Left kidney (tissue), 8 donors: ENCODE measurements around the gene TTC28. TPM values are rescaled to one million over a fixed set of nuclear protein-coding genes. Genes with fewer than 3 reads are reported as not detected.
"Not testable (repeated sequence)": the region's sequence is repeated elsewhere in the genome, so short reads cannot be mapped to it uniquely, and the experiment has no call there.

Experiments
- DNase-seq: peaks from one replicate; pipeline ENCODE4 v3.0.0-alpha.2; 2013
- long read RNA-seq, 8 donors: transcript quantifications; one replicate each; lab custom pipeline, GENCODE V29; 2026
- polyA plus RNA-seq: library from polyadenylated mRNA; unstranded; fragments of 120-200 nt; gene quantifications from one replicate; pipeline ENCODE4 v1.2.1, GENCODE V29; 2013; ENCODE audit not compliant: insufficient read length

Gene TTC28
- 45.8 TPM for polyA plus RNA-seq
- long read RNA-seq, donor 1, transcript TTC28-206 (3 exons, 407 nt), result major isoform, 5 of 27 reads
- long read RNA-seq, donor 1, transcript TTC28-204 (2 exons, 594 nt), result major isoform, 5 of 27 reads
- long read RNA-seq, donor 1, partial matches to known transcripts, result 16 of 27 reads
- long read RNA-seq, donor 1, other reads (novel, unspliced or antisense), result 0 of 27 reads
- long read RNA-seq, donor 2, partial matches to known transcripts, result 0 of 5 reads
- long read RNA-seq, donor 2, other reads (novel, unspliced or antisense), result 0 of 5 reads
- long read RNA-seq, donor 3, partial matches to known transcripts, result 0 of 3 reads
- long read RNA-seq, donor 3, other reads (novel, unspliced or antisense), result 0 of 3 reads
- long read RNA-seq, donor 4, result 0 reads
- long read RNA-seq, donor 5, partial matches to known transcripts, result 0 of 4 reads
- long read RNA-seq, donor 5, other reads (novel, unspliced or antisense), result 0 of 4 reads
- long read RNA-seq, donor 6, partial matches to known transcripts, result 0 of 3 reads
- long read RNA-seq, donor 6, other reads (novel, unspliced or antisense), result 0 of 3 reads
- long read RNA-seq, donor 7, partial matches to known transcripts, result 0 of 5 reads
- long read RNA-seq, donor 7, other reads (novel, unspliced or antisense), result 0 of 5 reads
- long read RNA-seq, donor 8, partial matches to known transcripts, result 0 of 1 reads
- long read RNA-seq, donor 8, other reads (novel, unspliced or antisense), result 0 of 1 reads

GRCh38 chr22:28679611-28680287 is at the start of gene TTC28:
TTC28 (minus strand) TSS chr22:28679840; CDS start chr22:28679723, 117 bp downstream.
- DNase-seq, result peak; percentile 88

GRCh38 chr22:28728621-28729313 is 49.1 kb upstream of the TTC28 start:
- DNase-seq, result no peak

GRCh38 chr22:28728002-28728401 is 48.4 kb upstream of the TTC28 start:
- no peak for DNase-seq

DNA sequence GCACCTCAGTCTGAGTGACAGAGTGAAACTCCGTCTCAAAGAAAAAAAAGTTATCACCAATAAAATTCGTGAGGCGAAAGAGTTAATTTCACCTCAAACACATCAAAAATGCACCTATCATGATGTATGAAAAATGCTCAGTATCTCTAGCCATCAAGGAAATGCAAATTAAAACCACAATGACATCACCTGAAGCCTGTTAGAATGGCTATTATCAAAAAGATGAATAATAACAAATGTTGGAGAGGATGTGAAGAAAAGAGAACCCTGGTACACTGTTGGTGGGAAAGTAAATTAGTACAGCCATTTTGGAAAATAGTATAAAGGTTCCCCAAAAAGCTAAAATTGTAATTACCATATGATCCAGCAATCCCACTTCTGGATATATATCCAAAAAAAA is 38.4 kb upstream of the TTC28 start:
- DNase-seq, result no peak

DNA sequence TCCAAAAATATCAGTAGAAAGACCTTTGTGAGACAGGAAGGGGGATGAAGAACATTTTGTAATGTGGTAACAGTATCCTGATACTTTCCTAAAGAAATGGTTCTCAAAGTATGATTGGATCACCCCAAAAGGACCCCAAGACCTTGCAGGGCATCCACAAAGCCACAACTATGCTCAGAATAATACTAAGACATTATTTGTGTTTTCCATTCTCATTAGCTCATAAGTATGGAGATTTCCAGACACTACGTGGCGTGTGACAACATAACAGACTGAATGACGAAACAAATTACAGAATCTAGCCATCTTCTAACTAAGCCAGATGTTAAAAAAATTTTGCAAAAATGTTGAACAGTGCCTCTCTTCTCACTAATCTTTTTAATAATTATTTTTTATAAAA is 37.0 kb upstream of the TTC28 start:
- DNase-seq, result no peak

GRCh38 chr22:28715611-28716010 is 36.0 kb upstream of the TTC28 start:
- DNase-seq, result no peak

- no peak for DNase-seq
Measured at GRCh38 chr22:28714043-28714628, 34.5 kb upstream of the TTC28 start.

- no peak for DNase-seq
Measured at GRCh38 chr22:28711820-28712777, 32.5 kb upstream of the TTC28 start.

GRCh38 chr22:28711341-28711740 is 31.7 kb upstream of the TTC28 start:
- DNase-seq, result no peak

- DNase-seq, result no peak
Measured at GRCh38 chr22:28710576-28711191, 31.0 kb upstream of the TTC28 start.

- no peak for DNase-seq
Measured at GRCh38 chr22:28710107-28710506, 30.5 kb upstream of the TTC28 start.

- DNase-seq, result no peak
Measured at GRCh38 chr22:28706845-28707244, 27.2 kb upstream of the TTC28 start.

GRCh38 chr22:28703436-28703835 is 23.8 kb upstream of the TTC28 start:
- no peak for DNase-seq

- no peak for DNase-seq
Measured at GRCh38 chr22:28702891-28703290, 23.3 kb upstream of the TTC28 start.

- not testable (repeated sequence) for DNase-seq
Measured at GRCh38 chr22:28693041-28693760, 13.6 kb upstream of the TTC28 start.

DNA sequence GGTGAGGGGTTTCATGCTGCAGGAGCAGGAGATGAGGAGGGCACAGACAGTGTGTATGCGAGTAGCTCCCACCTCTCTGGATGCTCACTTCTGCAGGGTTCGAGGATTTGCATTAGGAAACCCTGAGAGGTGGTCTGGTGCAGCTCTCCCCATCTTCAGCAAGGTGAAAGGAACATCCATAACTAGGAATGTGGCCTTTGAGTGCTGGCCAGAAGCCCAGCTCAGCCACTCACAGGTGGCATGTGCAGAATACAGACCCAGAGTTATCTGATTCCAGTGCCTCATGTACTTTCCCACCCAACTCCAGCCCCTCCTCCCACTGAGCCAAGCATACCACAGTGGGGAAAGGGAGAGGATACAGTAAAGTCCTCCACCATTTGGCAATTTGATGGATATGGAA is 10.2 kb upstream of the TTC28 start:
- DNase-seq, result not testable (repeated sequence)

DNA sequence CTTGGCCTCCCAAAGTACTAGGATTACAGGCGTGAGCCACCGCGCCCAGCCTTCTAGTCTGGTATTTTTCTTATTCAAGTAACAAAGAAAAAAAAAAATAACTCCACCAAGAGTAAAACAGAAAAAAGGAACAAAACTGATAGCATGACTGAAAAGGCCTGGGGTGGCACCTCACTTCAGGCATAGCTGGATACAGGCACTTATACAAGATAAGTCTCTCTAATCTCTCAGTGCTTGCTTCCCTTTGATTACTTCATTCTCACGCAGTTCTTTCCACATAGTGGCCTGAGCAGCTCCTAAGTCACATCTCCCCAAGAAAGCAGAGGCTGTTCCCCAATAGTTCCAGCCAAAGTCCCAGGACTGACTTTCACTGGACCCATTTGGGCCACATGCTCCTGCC is 3.3 kb upstream of the TTC28 start:
- not testable (repeated sequence) for DNase-seq

- DNase-seq, result not testable (repeated sequence)
Measured at GRCh38 chr22:28680813-28681490, 1.3 kb upstream of the TTC28 start.
